ENCODE measurements around the gene NPC2. TPM values are rescaled to one million over a fixed set of nuclear protein-coding genes. Genes with fewer than 3 reads are reported as not detected.

The NPC2 gene
- total and polyA plus RNA-seq, 2 of the 4 experiments (the other 2 are of a cell fraction): 210 to 273 TPM

GRCh38 chr14:74438351-74438915 is 54.7 kb downstream of the NPC2 start:
- Histone ChIP-seq H3K4me3 (ENCODE audit: insufficient read depth, low read depth, low read length) (no peak overlapping the region), H3K4me2 (ENCODE audit: low read depth, low read length) (no peak overlapping the region), H3K27me3 (ENCODE audit: control insufficient read depth, insufficient read depth, low read length) (peaks cover 40% of the 10 kb centered on the region), H3K9me1 (ENCODE audit: insufficient read depth, low read length) (no peaks in the 10 kb centered on the region), H4K91ac (ENCODE audit: insufficient read depth, low read depth, low read length) (no peak overlapping the region), H2BK5ac (ENCODE audit: low read depth, low read length, poor library complexity, severe bottlenecking) (no peak overlapping the region), H4K8ac (ENCODE audit: low read depth in 2 of 2, low read length in 2 of 2) (no peak overlapping the region), H3K23ac (ENCODE audit: low read depth, low read length) (no peak overlapping the region), H4K5ac (ENCODE audit: low read depth, low read length) (no peak overlapping the region), H4K20me1 (ENCODE audit: insufficient read depth, low read length) (no peaks in the 10 kb centered on the region), H3K14ac (replicated peaks; ENCODE audit: low read depth, low read length) (no peak overlapping the region), H3K27ac (ENCODE audit: insufficient read depth, low read length) (no peak overlapping the region), H2AFZ (replicated peaks; ENCODE audit: low read length, poor library complexity) (no peak overlapping the region), H2AK9ac (replicated peaks; ENCODE audit: low read depth, low read length, poor library complexity) (no peak overlapping the region), H3K4ac (ENCODE audit: low read depth, low read length) (no peak overlapping the region), H3K18ac (ENCODE audit: low read depth, low read length) (no peak overlapping the region), H3K79me1 (ENCODE audit: low read depth in 1 of 2, low read length in 2 of 2) (no peaks in the 10 kb centered on the region), H3K9ac (ENCODE audit: low read depth, low read length) (no peak overlapping the region), H3K56ac (ENCODE audit: extremely low read depth, insufficient read depth, low read length) (no peak overlapping the region), H2AK5ac (ENCODE audit: low read depth, low read length) (no peak overlapping the region), H3K9me3 (ENCODE audit: control insufficient read depth, insufficient read depth, low read length) (no peaks in the 10 kb centered on the region), H2BK15ac (ENCODE audit: low read depth, low read length) (no peak overlapping the region), H2BK120ac (ENCODE audit: low read depth, low read length) (no peak overlapping the region), H2BK20ac (ENCODE audit: low read depth, low read length) (no peak overlapping the region), H3K4me1 (ENCODE audit: control insufficient read depth, insufficient read depth, low read length) (no peaks in the 10 kb centered on the region), H3K36me3 (ENCODE audit: control insufficient read depth, insufficient read depth, low read length) (no peaks in the 10 kb centered on the region)
- in situ Hi-C loops (cut with MboI; ENCODE audit: low sequenced_read_pairs) (no loop called here), dilution Hi-C loops (cut with HindIII; ENCODE audit: low sequenced_read_pairs, unreplicated experiment) (no loop called here), intact Hi-C loops (cut with micrococcal nuclease) (no loop called here)
- WGBS, 2 experiments (ENCODE audit: extremely low coverage in 2 of 2, insufficient read length in 1 of 2): no CpG with 5 or more reads among the region's 3 CpGs
- no peak for TF ChIP-seq NFE2L2 (IDR thresholded peaks at IDR 0.05; ENCODE audit: low read depth, low read length)
- no peak for TF ChIP-seq BHLHE40 (IDR thresholded peaks at IDR 0.05; ENCODE audit: low read depth, low read length)
- no TSS peak for BruUV-seq (replicated peaks)
- no peak for DNase-seq
- ChIA-PET CTCF (interaction anchor here (0.8 kb wide), 1 partner anchor 9 kb away, joined by 3 read pairs; no protein-coding TSS in a partner anchor), POLR2A (ENCODE audit: unreplicated experiment) (no interaction called here)
- ATAC-seq (ENCODE audit: low read depth): no peak; the same call in 1 of the 2 replicates
